ENCODE data around the gene ACBD6. TPM values are rescaled to one million over a fixed set of nuclear protein-coding genes. Genes with fewer than 3 reads are reported as not detected.

Gene ACBD6
- total RNA-seq, 4 donors from 2014 or later = 31.3 to 43.1 (median 36.9) TPM

- intact Hi-C loops (cut with DNase I; ENCODE audit: low total_unique reads) = no loop called here
- DNase-seq (ENCODE audit: low spot score in 2 of 2) = no peak
- no peak for TF ChIP-seq POLR2A (IDR thresholded peaks at IDR 0.05)
- TF ChIP-seq CTCF (IDR thresholded peaks at IDR 0.05) = no peak
- H3K4me3 ChIP-seq (ENCODE audit: low read depth, poor library complexity, severe bottlenecking) = no peak overlapping the region
- 90 to 98% methylated on average over 1 of the region's 1 CpG for WGBS, 2 donors
Measured at GRCh38 chr1:180281490-180281889, 220.9 kb downstream of the ACBD6 start.

DNA sequence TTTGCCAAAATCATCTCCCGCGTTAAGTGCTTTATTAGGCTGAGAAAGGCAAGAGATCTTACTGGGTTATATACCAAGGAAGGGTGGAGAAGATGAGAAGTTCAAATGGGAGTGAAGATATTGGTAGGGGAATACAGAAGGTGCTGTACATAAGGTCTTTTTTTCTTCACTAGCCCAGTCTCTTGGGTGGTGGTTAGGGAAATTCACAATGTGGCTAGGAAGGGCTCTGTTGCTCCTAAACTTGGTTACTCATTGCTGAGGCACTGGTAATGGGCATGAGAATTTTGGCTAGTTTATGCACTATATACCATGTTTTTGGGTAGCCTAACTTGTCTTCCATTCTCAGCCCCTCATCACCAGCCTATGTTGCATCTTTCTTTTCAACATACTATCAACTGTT is 221.8 kb downstream of the ACBD6 start:
- DNase-seq (ENCODE audit: low spot score in 2 of 2) = no peak
- WGBS, 2 donors = 97 to 98% methylated on average over 2 of the region's 2 CpGs
- H3K4me3 ChIP-seq (ENCODE audit: low read depth, poor library complexity, severe bottlenecking) = no peak overlapping the region
- intact Hi-C loops (cut with DNase I; ENCODE audit: low total_unique reads) = no loop called here
- TF ChIP-seq POLR2A (IDR thresholded peaks at IDR 0.05) (no peak), CTCF (IDR thresholded peaks at IDR 0.05) (no peak)

DNA sequence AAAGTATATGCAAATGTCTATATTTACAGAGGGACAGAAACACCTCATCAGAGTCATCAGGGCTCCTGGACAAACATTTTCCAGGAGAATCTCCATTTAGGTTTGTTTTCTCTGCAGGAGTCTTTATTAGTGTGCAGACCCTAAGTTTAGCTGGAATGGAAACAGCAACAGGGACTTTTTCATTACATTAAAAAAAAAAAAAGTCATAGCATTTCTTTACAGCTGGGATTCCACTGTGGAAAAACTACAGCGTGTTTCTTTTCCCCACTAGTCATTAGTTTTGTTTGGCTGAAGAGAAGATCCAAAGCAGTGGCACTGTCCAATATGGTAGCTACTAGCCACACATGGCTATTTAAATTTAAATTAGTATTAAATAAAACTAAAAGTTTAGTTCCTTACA is 222.7 kb downstream of the ACBD6 start:
- intact Hi-C loops (cut with DNase I; ENCODE audit: low total_unique reads) = no loop called here
- no peak for TF ChIP-seq CTCF (IDR thresholded peaks at IDR 0.05)
- no peak for TF ChIP-seq POLR2A (IDR thresholded peaks at IDR 0.05)
- no peak overlapping the region for H3K4me3 ChIP-seq (ENCODE audit: low read depth, poor library complexity, severe bottlenecking)
- WGBS, 2 donors = 90 to 92% methylated on average over 1 of the region's 1 CpG
- no peak for DNase-seq (ENCODE audit: low spot score in 2 of 2)

GRCh38 chr1:180278596-180279395 is 223.6 kb downstream of the ACBD6 start:
- TF ChIP-seq CTCF (IDR thresholded peaks at IDR 0.05) = no peak
- TF ChIP-seq POLR2A (IDR thresholded peaks at IDR 0.05) = no peak
- no peak for DNase-seq (ENCODE audit: low spot score in 2 of 2)
- H3K4me3 ChIP-seq (ENCODE audit: low read depth, poor library complexity, severe bottlenecking) = no peak overlapping the region
- intact Hi-C loops (cut with DNase I; ENCODE audit: low total_unique reads) = no loop called here
- WGBS, 2 donors = 77 to 85% methylated on average over 9 of the region's 9 CpGs

- 80 to 87% methylated on average over 2 of the region's 2 CpGs for WGBS, 2 donors
- TF ChIP-seq POLR2A (IDR thresholded peaks at IDR 0.05) (no peak), CTCF (IDR thresholded peaks at IDR 0.05) (no peak)
- intact Hi-C loops (cut with DNase I; ENCODE audit: low total_unique reads) = no loop called here
- DNase-seq (ENCODE audit: low spot score in 2 of 2) = no peak
- no peak overlapping the region for H3K4me3 ChIP-seq (ENCODE audit: low read depth, poor library complexity, severe bottlenecking)
Measured at GRCh38 chr1:180278194-180278515, 224.2 kb downstream of the ACBD6 start.

Data from lower leg skin (tissue), 4 donors.